NCI-H2081 (cell line): ENCODE results near the gene ECEL1.

ENCODE experiments used
- DNase-seq, 2 experiments: peaks; one replicate each; lab custom pipeline; 2025; lab: John Stamatoyannopoulos, UW

Gene ECEL1

GRCh38 chr2:232483923-232484627, 3.6 kb downstream of the ECEL1 start:
- no peak for DNase-seq

- no peak for DNase-seq
Observed at GRCh38 chr2:232483311-232483922, 4.2 kb downstream of the ECEL1 start.

- no peak for DNase-seq
Observed at GRCh38 chr2:232482301-232483238, 5.1 kb downstream of the ECEL1 start.

DNA sequence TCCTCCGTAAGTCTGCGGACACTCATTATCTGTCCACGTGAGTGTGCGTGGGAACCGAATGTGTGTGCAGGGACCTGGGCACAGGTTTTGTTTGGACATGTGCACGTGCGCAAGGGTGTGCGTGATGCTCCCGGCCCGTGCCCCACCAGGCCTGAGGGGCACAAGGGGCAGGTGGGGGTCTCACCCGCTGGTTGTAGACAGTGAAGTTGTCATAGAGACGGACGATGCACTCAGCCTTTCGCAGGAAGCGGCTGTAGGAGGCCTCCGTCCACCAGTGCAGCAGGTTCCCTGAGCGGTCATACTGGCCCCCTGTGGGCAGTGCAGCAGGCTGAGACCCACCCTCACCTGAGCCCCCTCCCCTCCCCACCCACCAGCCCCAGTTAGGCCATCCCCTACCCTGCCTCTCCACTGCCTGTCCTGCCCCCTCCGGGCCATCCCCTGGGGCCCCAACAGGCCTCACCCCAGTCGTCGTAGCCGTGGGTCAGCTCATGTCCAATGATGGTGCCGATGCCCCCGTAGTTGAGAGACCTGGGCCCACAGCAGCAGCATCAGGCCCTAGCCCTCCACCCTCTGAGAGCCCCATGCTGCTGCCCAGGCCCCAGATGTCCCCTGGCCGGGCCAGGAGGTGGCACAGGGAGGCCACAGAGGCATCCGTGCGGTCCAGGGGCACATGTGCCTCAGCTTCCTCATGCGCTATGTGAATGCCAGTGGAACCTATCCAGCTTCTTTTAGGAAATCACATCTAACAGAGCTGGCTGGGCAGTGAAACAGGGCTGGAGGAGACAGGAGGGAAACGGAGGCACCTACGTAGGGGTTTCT, 6.1 kb downstream of the ECEL1 start:
- no peak for DNase-seq

- no peak for DNase-seq
Observed at GRCh38 chr2:232480201-232481190, 7.1 kb downstream of the ECEL1 start.

DNA sequence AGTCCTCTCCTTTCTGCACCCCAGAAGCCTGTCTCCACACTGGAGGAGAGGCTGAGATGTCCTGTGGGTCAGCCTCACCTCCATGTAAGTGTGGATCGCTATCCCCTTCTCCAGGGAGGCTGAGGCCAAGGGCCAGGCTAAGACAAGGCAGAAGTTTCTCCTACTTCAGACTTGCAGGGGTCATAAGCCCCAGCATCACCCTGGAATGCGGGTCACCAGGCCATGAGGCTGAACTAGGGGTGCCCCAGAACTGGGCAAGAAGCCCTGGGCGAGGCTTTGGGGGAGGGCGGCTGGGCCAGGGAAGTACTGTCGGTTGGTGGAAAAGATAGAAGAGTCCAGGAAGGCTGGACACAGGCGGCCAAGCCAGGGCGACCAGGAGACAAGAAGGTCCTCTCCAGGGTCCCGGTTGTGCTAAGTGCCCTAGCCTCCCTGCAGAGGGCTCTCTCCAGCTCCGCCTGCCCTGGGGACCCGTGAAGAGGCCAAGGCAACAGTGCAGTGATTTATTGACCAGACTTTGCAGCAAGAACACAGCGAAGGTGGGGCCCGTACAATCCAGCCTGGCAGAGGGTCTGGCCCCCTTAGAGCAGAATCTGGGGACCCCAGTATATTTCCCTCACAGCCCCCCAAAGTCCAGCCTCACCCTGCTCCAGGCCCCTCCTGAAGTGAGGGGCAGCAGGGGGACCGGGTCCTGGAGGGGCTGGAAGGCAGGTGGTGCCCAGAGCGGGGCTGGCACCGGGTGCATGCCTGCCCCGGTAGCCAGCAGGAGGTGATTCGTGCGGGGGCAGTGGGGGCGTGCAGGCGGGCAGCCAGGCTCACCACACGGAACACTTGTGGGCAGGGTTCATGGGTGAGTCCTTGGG, 8.1 kb downstream of the ECEL1 start:
- DNase-seq: no peak

DNA sequence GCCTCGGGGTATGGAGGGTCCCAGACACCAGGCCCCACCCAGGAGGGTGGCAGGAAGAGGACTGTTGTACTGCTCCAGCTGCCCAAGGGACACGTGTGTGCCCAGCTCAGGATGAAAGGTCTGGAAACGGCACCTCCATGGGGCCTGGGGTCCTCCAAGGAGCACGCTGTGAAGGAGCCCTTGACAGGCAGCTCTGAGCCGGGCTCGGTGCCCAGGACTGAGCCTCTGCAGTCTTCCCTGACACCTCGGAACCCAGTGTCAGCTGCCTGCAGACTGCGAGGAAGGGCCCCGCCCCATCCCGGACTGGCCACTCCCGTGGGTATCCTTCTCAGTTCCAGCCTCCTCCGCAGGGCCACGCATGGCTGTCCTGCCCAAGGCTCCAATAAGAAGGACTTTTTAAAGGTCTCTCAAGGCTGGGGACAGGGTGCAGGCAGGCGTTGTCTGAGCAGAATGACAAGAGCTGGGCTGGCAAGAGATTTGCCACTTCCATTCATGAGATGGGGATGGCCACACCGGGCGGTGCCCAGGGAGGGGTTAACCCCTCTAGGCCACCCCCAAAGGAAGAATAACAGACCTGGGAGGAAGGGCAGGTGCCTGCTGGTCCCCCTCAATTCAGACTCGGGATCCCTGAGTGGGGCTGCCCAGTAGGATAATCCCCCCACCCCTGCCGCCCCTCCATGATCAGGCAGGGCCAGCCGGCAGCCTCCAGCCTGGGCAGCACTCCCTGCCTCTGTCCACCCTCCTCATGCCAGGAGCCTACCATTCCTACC, 8.9 kb downstream of the ECEL1 start:
- no peak for DNase-seq

- DNase-seq: no peak
Observed at GRCh38 chr2:232477751-232478510, 9.7 kb downstream of the ECEL1 start.

DNA sequence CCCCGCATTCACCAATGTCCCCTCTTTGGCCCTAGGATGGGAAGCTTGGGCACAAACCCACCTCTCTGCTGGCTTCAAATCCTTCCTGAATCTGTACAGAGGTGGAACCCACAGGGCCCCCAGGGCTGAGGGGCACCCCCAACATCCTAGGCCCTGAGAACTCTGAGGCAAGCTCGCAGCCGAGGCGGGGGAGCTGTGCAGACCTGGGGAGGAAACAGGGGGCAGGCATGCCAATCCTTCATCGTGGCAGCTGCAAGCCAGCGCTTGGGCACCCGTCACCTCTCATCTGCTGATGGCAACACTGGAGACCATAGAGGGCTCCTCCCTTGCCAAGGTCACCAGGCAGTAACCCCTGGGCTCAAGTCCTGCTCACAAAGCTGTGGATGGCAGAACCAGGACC, 10.8 kb downstream of the ECEL1 start:
- DNase-seq: no peak

- no peak for DNase-seq
Observed at GRCh38 chr2:232476045-232476444, 11.6 kb downstream of the ECEL1 start.

DNA sequence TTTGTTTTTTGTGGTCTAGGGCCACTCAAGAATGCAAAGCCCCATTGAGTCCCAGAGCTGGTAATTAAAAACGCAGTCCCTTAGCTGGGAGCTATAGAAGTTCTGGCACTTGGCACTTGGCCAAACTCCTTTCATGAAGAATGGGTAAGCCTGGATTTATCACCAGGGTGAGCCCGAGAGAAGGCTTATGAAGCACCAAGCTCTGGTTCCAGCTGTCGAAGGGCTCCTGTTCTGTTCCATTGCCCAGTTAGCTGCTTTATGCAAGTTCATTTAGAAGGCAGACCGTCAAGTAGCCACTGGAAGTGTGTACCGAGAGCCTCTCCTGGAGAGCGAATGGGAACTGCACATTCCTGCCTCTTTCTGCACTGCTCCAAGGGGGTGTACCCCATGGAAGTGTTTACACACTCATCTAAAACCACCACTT, 14.2 kb downstream of the ECEL1 start:
- DNase-seq: peak; percentile 25 to 30

GRCh38 chr2:232466221-232466620, 21.4 kb downstream of the ECEL1 start:
- no peak for DNase-seq

DNA sequence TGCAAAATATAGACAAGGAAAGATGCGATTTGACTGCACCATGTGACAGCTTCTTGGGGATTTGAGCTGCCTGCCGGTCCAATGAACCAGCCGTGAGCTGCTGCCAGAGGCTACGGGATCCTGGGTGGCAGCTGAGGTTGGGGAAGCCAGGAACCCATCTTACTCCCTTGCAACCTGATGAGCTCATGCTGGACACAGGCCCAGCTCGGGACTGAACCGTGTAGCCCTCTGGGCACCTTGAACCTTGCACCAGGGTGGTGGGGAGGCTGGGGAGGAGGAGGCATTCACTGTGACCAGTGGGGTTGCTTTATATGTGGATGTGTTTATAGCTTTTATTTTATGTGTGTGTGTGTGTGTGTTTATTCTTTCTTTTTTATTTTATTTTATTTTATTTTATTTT, 22.6 kb downstream of the ECEL1 start:
- DNase-seq: no peak

DNA sequence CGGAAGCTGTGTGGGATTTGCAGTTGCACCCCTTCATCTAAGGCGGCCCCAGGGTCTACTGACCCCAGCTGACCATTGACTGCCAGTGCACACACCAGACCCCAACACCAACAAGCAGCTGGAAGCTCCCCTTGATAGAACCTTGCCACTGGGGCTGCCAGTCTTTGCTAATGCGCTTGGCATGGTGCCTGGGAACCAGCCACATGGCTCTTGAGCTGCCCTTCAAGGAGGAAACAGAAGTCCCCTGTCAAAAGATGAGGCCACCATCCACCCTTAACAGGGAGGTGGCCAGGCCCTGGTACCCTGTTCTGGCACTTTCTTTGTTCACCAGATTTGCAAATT, 23.1 kb downstream of the ECEL1 start:
- DNase-seq: no peak

GRCh38 chr2:232463701-232464543, 23.7 kb downstream of the ECEL1 start:
- no peak for DNase-seq

GRCh38 chr2:232460171-232460570, 27.5 kb downstream of the ECEL1 start:
- DNase-seq: no peak

GRCh38 chr2:232459419-232460035, 28.1 kb downstream of the ECEL1 start:
- DNase-seq: no peak
